BJ (cell line): ENCODE measurements around the gene TRMT10B. TPM values are rescaled to one million over a fixed set of nuclear protein-coding genes. Genes with fewer than 3 reads are reported as not detected.

Source experiments
- CTCF ChIA-PET: fragments of 350-600 bp; formaldehyde crosslinking; extraction: SDS; loops from one replicate; lab custom pipeline; 2021; ENCODE audit warnings: antibody characterized with exemption, inconsistent platforms; lab: Yijun Ruan, JAX
- POLR2A ChIA-PET: fragments of 300-600 bp; sonication (Branson Sonifier 250); formaldehyde crosslinking; extraction: SDS; loops from one replicate; lab custom pipeline; 2021; ENCODE audit warnings: antibody characterized with exemption; lab: Charles Lee
- DNase-seq: peaks from one replicate; pipeline ENCODE4 v3.0.0-alpha.2; 2011; ENCODE audit warnings: low read depth
- H3K27me3 ChIP-seq: 2 replicates; pipeline ENCODE4 v1.6.0; 2011; ENCODE audit warnings: low read length; ENCODE audit not compliant: control insufficient read depth, insufficient read depth
- H3K36me3 ChIP-seq: 2 replicates; pipeline ENCODE4 v1.5.1; 2011; ENCODE audit warnings: low read length; ENCODE audit not compliant: control insufficient read depth, insufficient read depth
- H3K4me3 ChIP-seq: 2 replicates; pipeline ENCODE4 v1.5.1; 2011; ENCODE audit warnings: low read depth, mild to moderate bottlenecking, control low read depth, low read length
- polyA plus RNA-seq: library from polyadenylated mRNA; depleted of rRNA; stranded (reverse); fragments of >200 nt; gene quantifications from 2 replicates; pipeline ENCODE4 v1.2.3, GENCODE V29; 2011
- TF ChIP-seq, protein P1 (sequence below): IDR thresholded peaks from 2 replicates; pipeline ENCODE4 v1.5.1; 2011; ENCODE audit warnings: low read depth, mild to moderate bottlenecking, control low read depth, inconsistent platforms, low read length, moderate library complexity; ENCODE audit not compliant: insufficient read depth

TRMT10B gene
- polyA plus RNA-seq, 1 experiment: 5.3 TPM

GRCh38 chr9:37787059-37787458 is 33.5 kb downstream of the TRMT10B start:
- CTCF ChIA-PET: no interaction called here
- TF ChIP-seq, protein P1, sequence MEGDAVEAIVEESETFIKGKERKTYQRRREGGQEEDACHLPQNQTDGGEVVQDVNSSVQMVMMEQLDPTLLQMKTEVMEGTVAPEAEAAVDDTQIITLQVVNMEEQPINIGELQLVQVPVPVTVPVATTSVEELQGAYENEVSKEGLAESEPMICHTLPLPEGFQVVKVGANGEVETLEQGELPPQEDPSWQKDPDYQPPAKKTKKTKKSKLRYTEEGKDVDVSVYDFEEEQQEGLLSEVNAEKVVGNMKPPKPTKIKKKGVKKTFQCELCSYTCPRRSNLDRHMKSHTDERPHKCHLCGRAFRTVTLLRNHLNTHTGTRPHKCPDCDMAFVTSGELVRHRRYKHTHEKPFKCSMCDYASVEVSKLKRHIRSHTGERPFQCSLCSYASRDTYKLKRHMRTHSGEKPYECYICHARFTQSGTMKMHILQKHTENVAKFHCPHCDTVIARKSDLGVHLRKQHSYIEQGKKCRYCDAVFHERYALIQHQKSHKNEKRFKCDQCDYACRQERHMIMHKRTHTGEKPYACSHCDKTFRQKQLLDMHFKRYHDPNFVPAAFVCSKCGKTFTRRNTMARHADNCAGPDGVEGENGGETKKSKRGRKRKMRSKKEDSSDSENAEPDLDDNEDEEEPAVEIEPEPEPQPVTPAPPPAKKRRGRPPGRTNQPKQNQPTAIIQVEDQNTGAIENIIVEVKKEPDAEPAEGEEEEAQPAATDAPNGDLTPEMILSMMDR: no peak
- Histone ChIP-seq H3K36me3 (0 out of 2 replicates have a peak, but pooled peaks cover 1% of the 10 kb centered on the region), H3K4me3 (no peak overlapping the region), H3K27me3 (no peaks in the 10 kb centered on the region)
- no peak for DNase-seq
- POLR2A ChIA-PET: no interaction called here

DNA sequence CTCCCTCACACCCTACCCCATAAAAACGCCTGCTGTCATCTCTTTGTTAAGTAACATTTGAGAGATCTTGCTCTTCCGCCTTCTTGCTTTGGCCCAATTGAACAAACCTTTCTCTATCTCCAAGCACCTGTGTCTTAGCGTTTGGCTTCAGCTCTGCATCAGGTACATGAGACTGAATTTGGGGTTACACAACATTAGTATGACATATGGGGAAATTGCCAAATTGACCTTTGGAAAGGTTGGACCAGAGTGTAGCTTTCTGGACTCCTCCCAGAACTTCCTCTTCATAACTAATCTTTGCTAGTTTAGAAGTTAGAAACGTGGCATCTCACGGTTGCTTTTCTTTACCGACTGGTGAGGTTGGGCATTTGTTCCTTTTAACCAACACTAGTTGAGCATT is 34.7 kb downstream of the TRMT10B start:
- POLR2A ChIA-PET: no interaction called here
- H3K27me3 ChIP-seq: no peaks in the 10 kb centered on the region
- H3K36me3 ChIP-seq: no peaks in the 10 kb centered on the region
- CTCF ChIA-PET: no interaction called here
- no peak for DNase-seq
- TF ChIP-seq, protein P1: no peak
- no peak overlapping the region for H3K4me3 ChIP-seq

DNA sequence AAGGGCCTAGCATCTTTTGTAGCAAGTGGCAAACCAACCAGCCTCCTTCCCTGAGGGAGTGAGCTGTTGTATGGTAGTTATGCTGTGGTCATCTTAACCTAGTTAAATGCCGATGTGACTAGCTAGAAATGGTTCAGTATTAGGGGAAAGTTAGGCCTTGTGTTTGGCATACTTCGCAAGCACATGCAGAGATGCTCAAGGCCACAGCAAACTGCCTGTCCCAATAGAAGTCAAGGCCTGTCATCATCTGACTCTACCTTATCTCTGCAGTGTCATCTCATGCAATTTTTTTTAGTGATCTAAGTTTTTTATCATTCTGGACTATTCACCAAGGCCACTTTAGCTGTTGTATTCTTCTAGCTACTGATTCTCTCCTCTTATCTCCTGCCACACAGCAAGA is 36.5 kb downstream of the TRMT10B start:
- Histone ChIP-seq H3K36me3 (no peaks in the 10 kb centered on the region), H3K4me3 (no peak overlapping the region), H3K27me3 (no peaks in the 10 kb centered on the region)
- no peak for DNase-seq
- CTCF ChIA-PET: no interaction called here
- POLR2A ChIA-PET: no interaction called here
- TF ChIP-seq, protein P1: no peak

DNA sequence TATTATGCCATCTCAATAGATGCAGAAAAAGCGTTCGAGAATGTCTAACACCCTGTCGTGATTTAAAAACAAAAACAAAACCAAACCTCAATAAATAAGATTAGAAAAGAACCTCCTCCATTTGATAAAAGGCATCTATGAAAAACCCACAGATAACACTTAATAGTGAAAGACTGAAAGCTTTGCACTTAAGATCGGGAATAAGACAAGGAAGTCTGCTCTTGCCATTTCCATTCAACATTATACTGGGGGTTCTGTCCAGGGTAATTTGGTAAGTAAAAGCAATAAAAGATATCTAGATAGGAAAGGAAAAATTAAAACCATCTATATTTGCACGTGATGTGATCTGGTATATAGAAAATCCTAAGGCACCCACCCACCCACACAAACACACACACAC is 38.5 kb downstream of the TRMT10B start:
- no peaks in the 10 kb centered on the region for H3K27me3 ChIP-seq
- DNase-seq: no peak
- CTCF ChIA-PET: no interaction called here
- H3K4me3 ChIP-seq: no peak overlapping the region
- no peaks in the 10 kb centered on the region for H3K36me3 ChIP-seq
- TF ChIP-seq, protein P1: no peak
- POLR2A ChIA-PET: no interaction called here

DNA sequence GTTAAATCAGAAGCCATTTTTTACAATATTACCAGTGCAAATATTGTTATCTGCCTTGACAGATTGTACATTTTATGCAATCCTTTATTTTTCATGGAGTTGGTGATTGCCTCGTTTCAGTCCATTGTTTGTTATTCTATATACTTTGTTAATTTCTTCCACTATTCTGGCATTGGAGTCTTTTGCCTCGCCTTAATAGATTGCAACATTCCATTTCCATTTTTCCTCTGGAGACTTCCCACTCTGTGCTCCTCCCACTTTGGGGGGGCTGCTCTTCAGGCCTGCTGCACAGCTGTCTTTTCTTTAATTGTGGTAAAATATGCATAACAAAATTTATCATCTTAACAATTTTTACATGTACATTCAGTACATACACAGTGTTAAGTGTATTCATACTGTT is 42.6 kb downstream of the TRMT10B start:
- ChIA-PET POLR2A (no interaction called here), CTCF (no interaction called here)
- H3K4me3 ChIP-seq: no peak overlapping the region
- no peaks in the 10 kb centered on the region for H3K36me3 ChIP-seq
- H3K27me3 ChIP-seq: no peaks in the 10 kb centered on the region
- TF ChIP-seq, protein P1: no peak
- no peak for DNase-seq
